Lung (tissue), 12 donors: ENCODE results near the gene SLC19A1. TPM values are rescaled to one million over a fixed set of nuclear protein-coding genes. Genes with fewer than 3 reads are reported as not detected.

Source experiments
- ATAC-seq: fragments of 200-7000 bp; cut with Tn5 transposase; one replicate; pipeline ENCODE4 v1.9.1; 2020; ENCODE audit warnings: moderate number of reproducible peaks; ENCODE audit not compliant: insufficient read depth, low FRiP score
- DNase-seq, 3 donors: peaks; one replicate each; pipeline ENCODE4 v3.0.0-alpha.2; 2013 to 2017
- H3K27ac ChIP-seq, 2 donors: one replicate each; pipeline ENCODE4 v1.5.1; 2013; ENCODE audit warnings: mild to moderate bottlenecking in 2 of 2, moderate library complexity in 2 of 2, control low read depth in 1 of 2, inconsistent platforms in 1 of 2, low read depth in 1 of 2, low read length in 1 of 2
- H3K27me3 ChIP-seq, 3 donors: one replicate each; pipeline ENCODE4 v1.5.1; 2013; ENCODE audit warnings: low read length in 2 of 3; ENCODE audit not compliant: control insufficient read depth in 3 of 3, insufficient read depth in 3 of 3
- H3K36me3 ChIP-seq, 4 donors: one replicate each; pipeline ENCODE4 v1.5.1; 2013; ENCODE audit warnings: low read length in 4 of 4, mild to moderate bottlenecking in 1 of 4, moderate library complexity in 1 of 4; ENCODE audit not compliant: control insufficient read depth in 4 of 4, insufficient read depth in 4 of 4
- H3K4me1 ChIP-seq, 5 donors: one replicate each; pipeline ENCODE4 v1.5.1; 2013; ENCODE audit warnings: low read length in 5 of 5, mild to moderate bottlenecking in 2 of 5, moderate library complexity in 1 of 5; ENCODE audit not compliant: control insufficient read depth in 5 of 5, insufficient read depth in 5 of 5
- H3K4me3 ChIP-seq: one replicate; pipeline ENCODE4 v1.5.1; 2013; ENCODE audit warnings: mild to moderate bottlenecking, control low read depth, moderate library complexity
- H3K9ac ChIP-seq, 2 donors: one replicate each; pipeline ENCODE4 v1.5.1; 2013; ENCODE audit warnings: low read length in 2 of 2, control low read depth in 1 of 2; ENCODE audit not compliant: insufficient read depth in 1 of 2
- H3K9me3 ChIP-seq, 4 donors: one replicate each; pipeline ENCODE4 v1.5.1; 2013; ENCODE audit warnings: low read length in 3 of 4, mild to moderate bottlenecking in 1 of 4, moderate library complexity in 1 of 4; ENCODE audit not compliant: control insufficient read depth in 4 of 4, insufficient read depth in 3 of 4
- CTCF ChIP-seq: IDR thresholded peaks from 2 replicates; pipeline ENCODE4 v1.5.1; 2012; ENCODE audit warnings: mild to moderate bottlenecking; ENCODE audit errors: control extremely low read depth, extremely low read depth
- WGBS, 2 donors: extraction: QIAGEN DNeasy Blood & Tissue Kit; methylation state at CpG; one replicate each; pipeline ENCODE4 v1.1.7; 2013; 5-methylcytosine and 5-hydroxymethylcytosine counted together
- polyA plus RNA-seq, 2 donors: library from polyadenylated mRNA; stranded (reverse); fragments of 200-250 nt; gene quantifications; one replicate each; pipeline ENCODE4 v1.2.1, GENCODE V29; 2013
- total RNA-seq, 2 donors: library from RNA; depleted of rRNA in 1 of 2; stranded (reverse); fragments of >200 nt in 1 of 2; gene quantifications; one replicate each; pipeline ENCODE4 v1.2.1, GENCODE V29; 2014 to 2021
- donor health status: control.
- donor health status: control.
- donor health status: Bipolar disorder and iron deficiency.
- donor health status: healthy.
- donor health status: DM: yes; HTN: yes; CAD: no.

Gene SLC19A1
- total and polyA plus RNA-seq, 4 donors: 23.8 to 42.0 (median 26.2) TPM

GRCh38 chr21:45556645-45557615 lies 14.7 kb upstream of the SLC19A1 start:
- no peaks in the 10 kb centered on the region for H3K9me3 ChIP-seq
- H3K36me3 ChIP-seq: no peaks in the 10 kb centered on the region
- H3K27ac ChIP-seq: no peak overlapping the region
- DNase-seq (peak in 1 of 3 donors; percentile 16), ATAC-seq (no peak)
- H3K27me3 ChIP-seq: no peaks in the 10 kb centered on the region
- peaks cover 0 to 3% (median 0%) of the 10 kb centered on the region in 5 donors for H3K4me1 ChIP-seq
- 84 to 85% methylated on average over 33 of the region's 33 CpGs for WGBS, 2 donors
- no peak overlapping the region for H3K9ac ChIP-seq
- H3K4me3 ChIP-seq: no peak overlapping the region
- TF ChIP-seq CTCF: no peak

- H3K4me1 ChIP-seq: peaks cover 0 to 3% (median 0%) of the 10 kb centered on the region in 5 donors
- H3K9me3 ChIP-seq: no peaks in the 10 kb centered on the region
- ATAC-seq (no peak), DNase-seq (no peak)
- H3K4me3 ChIP-seq: no peak overlapping the region
- H3K36me3 ChIP-seq: no peaks in the 10 kb centered on the region
- H3K27me3 ChIP-seq: no peaks in the 10 kb centered on the region
- peak overlapping the region in 1 of 2 donors; percentile 56 for H3K9ac ChIP-seq
- peak overlapping the region in 1 of 2 donors; percentile 86 for H3K27ac ChIP-seq
- TF ChIP-seq CTCF: no peak
- WGBS, 2 donors: 43 to 70% methylated on average over 12 of the region's 12 CpGs
Observed at GRCh38 chr21:45556302-45556644, 14.0 kb upstream of the SLC19A1 start.

- H3K4me3 ChIP-seq: peak overlapping the region; percentile 29
- TF ChIP-seq CTCF: peak; percentile 54
- DNase-seq (peak; percentile 79 to 93 (median 91)), ATAC-seq (peak; percentile 88)
- H3K9ac ChIP-seq: peak overlapping the region; percentile 45 to 56
- H3K27ac ChIP-seq: peak overlapping the region; percentile 26 to 86
- peaks cover 0 to 3% (median 0%) of the 10 kb centered on the region in 5 donors for H3K4me1 ChIP-seq
- no peaks in the 10 kb centered on the region for H3K27me3 ChIP-seq
- no peaks in the 10 kb centered on the region for H3K36me3 ChIP-seq
- H3K9me3 ChIP-seq: no peaks in the 10 kb centered on the region
- 3 to 10% methylated on average over 49 to 62 of the region's 62 CpGs for WGBS, 2 donors
Observed at GRCh38 chr21:45555557-45556301, 13.5 kb upstream of the SLC19A1 start.
